Measurements from ENCODE around the gene DCAF4. TPM values are rescaled to one million over a fixed set of nuclear protein-coding genes. Genes with fewer than 3 reads are reported as not detected.
"Not testable (repeated sequence)": the region's sequence is repeated elsewhere in the genome, so short reads cannot be mapped to it uniquely, and the experiment has no call there.

Gene DCAF4
- polyA plus RNA-seq, 3 donors = 16.6 to 20.8 (median 16.6) TPM

- no peak for DNase-seq
These were observed 42.1 kb downstream of the DCAF4 start for GRCh38 chr14:72968316-72968715.

- DNase-seq = no peak
These were observed 43.9 kb downstream of the DCAF4 start for GRCh38 chr14:72970058-72970630.

GRCh38 chr14:72970824-72971434, 44.7 kb downstream of the DCAF4 start:
- DNase-seq = no peak

GRCh38 chr14:72974661-72975060, 48.4 kb downstream of the DCAF4 start:
- no peak for DNase-seq

- no peak for DNase-seq
These were observed 49.5 kb downstream of the DCAF4 start for GRCh38 chr14:72975770-72976169.

- DNase-seq = no peak
These were observed 52.6 kb downstream of the DCAF4 start for GRCh38 chr14:72978856-72979255.

GRCh38 chr14:72980863-72981262, 54.6 kb downstream of the DCAF4 start:
- DNase-seq = no peak

GRCh38 chr14:72982146-72982708, 56.0 kb downstream of the DCAF4 start:
- no peak for DNase-seq

GRCh38 chr14:72986214-72986613, 60.0 kb downstream of the DCAF4 start:
- no peak for DNase-seq

GRCh38 chr14:72986857-72987256, 60.6 kb downstream of the DCAF4 start:
- no peak for DNase-seq

- no peak for DNase-seq
These were observed 63.9 kb downstream of the DCAF4 start for GRCh38 chr14:72990171-72990570.

GRCh38 chr14:72996916-72997315, 70.7 kb downstream of the DCAF4 start:
- DNase-seq = no peak

GRCh38 chr14:72998252-72998903, 72.1 kb downstream of the DCAF4 start:
- DNase-seq = no peak

- DNase-seq = no peak
These were observed 73.1 kb downstream of the DCAF4 start for GRCh38 chr14:72999316-72999715.

- DNase-seq = no peak
These were observed 73.8 kb downstream of the DCAF4 start for GRCh38 chr14:73000073-73000472.

- DNase-seq = no peak
These were observed 77.4 kb downstream of the DCAF4 start for GRCh38 chr14:73003681-73004080.

- DNase-seq = not testable (repeated sequence)
These were observed 78.4 kb downstream of the DCAF4 start for GRCh38 chr14:73004641-73005040.

- DNase-seq = no peak
These were observed 81.6 kb downstream of the DCAF4 start for GRCh38 chr14:73007835-73008234.

- DNase-seq = no peak
These were observed 82.2 kb downstream of the DCAF4 start for GRCh38 chr14:73008501-73008900.
